Stimulated activated CD4-positive, alpha-beta T cell treated with anti-CD3 and anti-CD28 coated beads, TNF-alpha, amount 100 ng/mL, for 24 hours (primary cell): ENCODE measurements around the gene KLHL29.

Experiments
- DNase-seq, 3 experiments: peaks; one replicate each; pipeline ENCODE4 v3.0.0-alpha.2; 2020; ENCODE audit warnings: low read depth in 3 of 3

Gene KLHL29

GRCh38 chr2:23630961-23631360 is 246.0 kb downstream of the KLHL29 start:
- no peak for DNase-seq

GRCh38 chr2:23631389-23631788 is 246.4 kb downstream of the KLHL29 start:
- no peak for DNase-seq

- DNase-seq, result no peak
These were observed 247.4 kb downstream of the KLHL29 start for GRCh38 chr2:23632386-23632785.

DNA sequence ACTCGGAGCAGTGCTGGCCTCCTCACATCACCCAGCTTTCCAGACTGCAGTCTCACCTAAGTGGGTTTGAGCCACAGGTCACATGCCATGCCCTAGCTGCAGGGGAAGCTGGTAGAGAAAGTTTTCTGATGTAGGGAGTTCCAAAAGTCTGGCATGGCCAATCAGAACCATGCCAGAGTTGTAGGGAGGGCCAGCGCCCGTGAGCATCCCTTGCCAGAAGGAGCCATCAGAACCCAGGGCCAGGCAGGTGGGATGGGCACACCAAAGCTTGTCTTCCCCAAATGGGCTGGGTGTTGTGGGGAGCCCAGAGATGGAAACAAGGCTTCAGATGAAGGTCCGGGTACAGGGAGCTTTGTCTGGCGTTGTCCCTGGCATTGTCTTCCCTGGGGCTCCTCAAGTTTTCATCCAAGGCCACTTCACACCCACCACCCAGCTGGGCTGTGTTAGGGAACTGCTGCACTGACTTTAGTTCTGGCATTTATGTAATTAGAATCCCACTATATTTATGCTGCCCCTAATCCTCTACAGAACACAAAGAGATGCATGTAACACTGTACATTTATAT is 247.9 kb downstream of the KLHL29 start:
- DNase-seq, result no peak

DNA sequence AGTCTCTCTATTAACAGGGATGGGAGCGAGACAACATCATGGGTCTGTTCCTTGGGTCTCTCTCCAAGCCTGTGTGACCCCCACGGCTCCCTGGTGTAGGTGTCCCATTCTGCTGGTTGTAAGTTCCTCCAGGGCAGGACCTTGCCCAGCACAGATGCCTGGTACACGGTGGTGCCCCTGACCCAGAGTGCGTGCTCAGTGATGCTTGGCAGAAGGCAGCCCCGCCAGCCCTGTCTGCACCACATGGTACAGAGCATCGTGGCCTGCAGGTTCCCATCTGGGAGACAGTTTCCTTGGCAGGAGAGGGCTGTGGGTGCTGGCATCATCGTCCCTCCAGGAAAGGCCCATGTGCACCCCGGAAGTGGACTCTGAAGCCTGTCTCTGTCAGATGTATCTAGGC is 249.0 kb downstream of the KLHL29 start:
- no peak for DNase-seq

DNA sequence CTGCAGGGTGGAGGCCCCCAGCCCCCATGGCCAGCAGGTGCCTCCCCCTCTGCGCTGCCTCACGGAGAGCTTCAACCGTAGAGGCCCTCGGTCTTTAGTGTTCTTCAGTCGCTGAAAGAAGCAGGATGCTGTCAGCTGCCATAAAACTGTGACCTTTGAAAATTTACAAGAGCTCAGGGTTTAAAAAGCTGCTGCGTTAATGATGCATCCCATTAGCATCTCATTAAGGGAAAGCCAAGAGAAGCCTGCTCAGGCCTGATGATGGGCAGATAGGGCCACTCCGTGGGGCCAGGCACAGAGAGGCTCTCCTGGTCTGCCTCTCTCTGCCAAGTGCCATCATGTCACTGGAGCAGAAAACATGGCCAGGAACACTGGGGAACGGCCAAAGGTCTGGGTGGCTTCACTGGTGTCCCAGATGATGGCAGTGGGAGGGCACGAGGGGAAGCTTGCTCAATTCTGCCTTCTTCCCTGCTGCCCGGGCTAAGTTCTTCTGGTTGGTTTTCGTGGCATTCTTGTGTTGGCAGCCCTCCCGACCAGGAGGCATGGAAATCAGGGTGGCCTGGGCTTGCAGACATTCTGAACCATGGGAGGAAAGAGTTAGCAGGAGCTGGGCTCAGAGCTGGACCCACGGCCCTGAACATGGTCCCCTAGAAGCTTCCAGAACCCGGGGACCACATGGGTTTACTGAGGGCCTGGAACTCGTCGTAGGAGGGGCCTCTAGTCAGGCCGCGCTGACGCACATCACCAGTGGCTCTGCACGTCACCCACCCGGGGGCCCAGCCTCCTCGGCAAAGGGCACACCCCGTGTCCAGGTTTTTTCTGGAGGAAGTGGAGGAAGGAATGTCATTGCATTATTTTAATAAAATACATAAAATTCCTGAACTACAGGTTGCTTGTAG is 250.7 kb downstream of the KLHL29 start:
- no peak for DNase-seq

GRCh38 chr2:23636426-23636825 is 251.4 kb downstream of the KLHL29 start:
- DNase-seq, result no peak

DNA sequence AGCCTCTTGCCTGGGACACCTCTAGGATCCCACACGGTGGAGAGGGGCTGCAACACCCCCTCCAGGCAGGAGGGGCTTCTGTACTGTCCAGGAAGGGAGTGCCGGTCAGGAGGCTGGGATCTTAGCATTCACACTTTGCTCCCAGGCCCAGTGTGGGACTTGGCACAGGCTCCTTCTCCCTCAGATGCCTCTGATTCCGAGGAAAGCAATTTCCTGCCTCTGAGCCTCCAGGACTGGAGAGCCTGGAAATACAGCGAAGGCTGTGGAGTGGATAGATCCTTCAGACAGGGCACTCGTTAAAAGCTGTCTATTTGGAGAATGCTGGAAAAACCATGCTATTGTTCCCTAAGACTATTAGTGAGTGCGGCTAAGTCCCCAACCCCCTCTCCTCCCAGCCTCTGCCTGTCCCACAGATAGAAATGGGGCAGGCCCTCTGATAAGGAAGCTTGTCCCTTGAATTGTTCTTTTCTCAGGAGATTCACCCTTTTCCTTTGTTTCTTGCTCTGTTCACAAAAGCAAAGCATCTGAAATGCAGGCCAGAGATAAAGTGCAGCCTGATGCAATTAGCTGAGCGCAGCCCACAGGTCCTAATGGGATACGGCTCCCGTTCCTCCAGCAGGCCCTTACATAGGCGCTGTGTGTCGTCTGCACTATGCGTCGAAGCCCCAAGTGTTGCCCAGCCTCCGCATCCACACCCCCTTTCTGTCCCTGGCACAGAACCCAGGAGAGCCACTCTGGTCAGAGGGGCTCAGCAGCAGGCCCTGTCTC is 252.2 kb downstream of the KLHL29 start:
- DNase-seq, result no peak

- DNase-seq, result no peak
These were observed 254.5 kb downstream of the KLHL29 start for GRCh38 chr2:23639406-23639982.

- DNase-seq, result no peak
These were observed 255.7 kb downstream of the KLHL29 start for GRCh38 chr2:23640711-23641110.

DNA sequence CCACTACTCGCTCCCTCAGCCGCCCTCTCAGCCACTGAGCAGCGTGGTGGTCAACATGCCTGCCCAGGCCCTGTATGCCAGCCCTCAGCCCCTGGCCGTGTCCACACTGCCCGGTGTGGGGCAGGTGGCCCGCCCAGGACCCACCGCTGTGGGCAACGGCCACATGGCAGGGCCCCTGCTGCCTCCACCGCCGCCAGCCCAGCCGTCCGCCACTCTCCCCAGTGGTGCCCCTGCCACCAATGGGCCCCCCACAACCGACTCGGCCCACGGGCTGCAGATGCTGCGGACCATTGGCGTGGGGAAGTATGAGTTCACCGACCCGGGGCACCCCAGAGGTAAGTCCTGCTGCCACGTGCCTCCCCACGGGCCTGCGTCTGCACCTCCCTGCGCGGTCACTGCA is 257.5 kb downstream of the KLHL29 start:
- no peak for DNase-seq

GRCh38 chr2:23645230-23645808 is 260.3 kb downstream of the KLHL29 start:
- no peak for DNase-seq

- no peak for DNase-seq
These were observed 262.6 kb downstream of the KLHL29 start for GRCh38 chr2:23647563-23647962.

- DNase-seq, result no peak
These were observed 264.3 kb downstream of the KLHL29 start for GRCh38 chr2:23649303-23649702.

DNA sequence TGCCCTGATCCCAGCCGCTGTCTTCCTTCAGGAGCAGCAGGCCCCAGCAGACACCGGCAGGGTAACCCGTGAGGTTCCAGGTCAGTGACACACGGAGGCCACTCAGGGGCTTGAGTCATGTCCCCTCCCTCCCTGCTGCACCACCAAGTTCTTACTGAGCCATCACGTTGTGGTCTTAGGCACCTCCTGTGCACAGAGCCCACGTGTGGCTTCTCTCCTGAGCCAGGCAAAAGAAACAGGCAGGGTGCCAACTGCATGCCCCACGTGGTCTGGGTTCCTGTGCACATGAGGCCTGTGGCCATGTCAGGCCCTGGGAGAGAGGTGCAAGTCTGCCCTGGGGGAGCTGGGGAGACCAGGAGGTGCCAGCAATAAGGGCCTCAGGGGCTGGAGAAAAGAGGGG is 264.8 kb downstream of the KLHL29 start:
- DNase-seq, result no peak

DNA sequence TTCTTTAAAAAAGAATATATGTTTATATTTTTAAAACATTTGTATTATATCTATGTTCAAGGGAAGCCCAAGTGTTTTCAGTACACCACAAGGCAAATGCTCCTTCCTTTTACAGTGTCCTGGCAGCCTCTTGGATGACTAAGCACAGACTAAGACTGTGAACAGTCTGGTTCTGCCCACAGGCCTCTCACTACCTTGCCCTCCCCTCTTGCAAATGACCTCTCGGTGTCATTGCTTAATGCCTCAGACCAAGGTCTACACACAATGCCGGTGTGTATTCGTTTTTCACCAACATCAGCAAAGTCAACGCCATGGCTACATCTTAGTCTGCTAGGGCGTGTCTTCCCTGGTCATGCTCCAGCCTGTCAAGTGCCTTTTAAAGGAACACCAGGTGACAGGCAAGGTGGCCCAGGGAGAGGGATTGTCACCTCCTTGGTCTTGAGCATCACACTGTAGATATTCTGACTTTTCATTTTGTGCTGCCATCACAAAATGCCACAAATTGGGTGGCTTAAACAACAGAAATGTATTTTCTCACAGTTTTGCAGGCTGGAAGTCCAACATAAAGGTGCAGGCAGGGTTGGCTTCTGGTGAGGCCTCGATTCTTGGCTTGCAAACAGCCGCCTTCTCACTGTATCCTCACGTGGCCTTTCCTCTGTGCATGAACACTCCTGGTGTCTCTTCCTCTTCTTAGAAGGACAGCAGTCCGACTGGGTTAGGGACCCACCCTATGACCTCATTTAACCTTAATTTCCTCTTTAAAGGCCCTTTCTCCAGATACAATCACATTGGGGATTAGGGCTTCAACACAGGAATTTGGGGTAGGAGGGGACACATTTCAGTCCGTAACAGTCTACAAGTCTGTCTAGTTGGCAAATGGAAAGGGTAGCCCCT is 266.5 kb downstream of the KLHL29 start:
- DNase-seq, result no peak

- no peak for DNase-seq
These were observed 268.3 kb downstream of the KLHL29 start for GRCh38 chr2:23653326-23653725.

- no peak for DNase-seq
These were observed 269.8 kb downstream of the KLHL29 start for GRCh38 chr2:23654756-23655155.

DNA sequence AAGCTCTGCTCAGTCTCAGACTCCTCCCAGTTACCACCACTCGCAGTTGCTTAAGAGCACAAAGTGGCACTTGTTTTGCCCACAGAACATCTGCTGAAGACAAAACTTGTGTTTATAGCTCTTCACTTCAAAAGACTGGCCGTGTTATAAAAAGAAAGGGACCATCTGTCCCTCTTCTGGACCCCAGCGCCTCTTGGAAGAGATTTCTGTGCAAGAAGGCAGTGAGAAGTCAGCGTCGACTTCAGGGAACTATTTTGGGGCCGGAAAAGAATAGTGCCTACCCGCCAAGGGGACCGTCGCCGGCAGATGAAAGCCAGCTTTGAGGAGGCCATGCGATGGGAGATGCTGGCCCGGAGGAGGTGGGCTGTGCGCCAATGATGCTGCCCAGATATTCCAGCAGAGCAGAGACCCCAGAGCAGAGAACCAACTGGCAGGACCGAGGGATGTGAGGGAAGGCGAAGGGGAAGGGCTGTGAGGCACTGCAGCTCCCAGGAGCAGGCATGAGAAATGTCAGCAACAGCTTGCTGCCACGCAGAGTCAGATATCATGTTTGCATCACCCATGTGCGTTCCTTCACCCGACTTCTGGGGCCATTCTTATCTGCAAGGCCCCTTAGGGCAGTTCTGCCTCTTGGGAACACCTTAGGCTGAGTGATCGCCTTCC is 271.1 kb downstream of the KLHL29 start:
- no peak for DNase-seq

- DNase-seq, result no peak
These were observed 271.6 kb downstream of the KLHL29 start for GRCh38 chr2:23656597-23656973.
